Activated B cell treated with CpG ODN at 0.5 μM for 24 hours (primary cell): Measurements from ENCODE around the gene CACNA2D3. TPM values are rescaled to one million over a fixed set of nuclear protein-coding genes. Genes with fewer than 3 reads are reported as not detected.

Experiments
- ATAC-seq: fragments of 200-7000 bp; cut with Tn5 transposase; one replicate; pipeline ENCODE4 v1.10.0; 2021; ENCODE audit warnings: low read depth, mild to moderate bottlenecking, moderate library complexity
- CTCF ChIA-PET: fragments of 350-600 bp; sonication (Branson Sonifier 250); formaldehyde crosslinking; loops from one replicate; lab custom pipeline; 2021; ENCODE audit warnings: antibody characterized with exemption; lab: Charles Lee
- POLR2A ChIA-PET: fragments of 350-600 bp; sonication (Branson Sonifier 250); formaldehyde crosslinking; loops from one replicate; lab custom pipeline; 2021; ENCODE audit warnings: antibody characterized with exemption; lab: Charles Lee
- DNase-seq: peaks from one replicate; pipeline ENCODE4 v3.0.0; 2022
- H3K27ac Mint-ChIP-seq: one replicate; pipeline ENCODE4 v1.8.0; 2020; ENCODE audit warnings: mixed read lengths
- H3K27me3 Mint-ChIP-seq: one replicate; pipeline ENCODE4 v1.8.0; 2021; ENCODE audit warnings: mixed read lengths
- H3K36me3 Mint-ChIP-seq: one replicate; pipeline ENCODE4 v1.8.0; 2021; ENCODE audit warnings: low read depth, mixed read lengths
- H3K4me1 Mint-ChIP-seq: one replicate; pipeline ENCODE4 v1.8.0; 2021; ENCODE audit warnings: mixed read lengths
- H3K4me3 Mint-ChIP-seq: one replicate; pipeline ENCODE4 v1.8.0; 2020; ENCODE audit warnings: mild to moderate bottlenecking, mixed read lengths
- H3K9me3 Mint-ChIP-seq: one replicate; pipeline ENCODE4 v1.8.0; 2020; ENCODE audit warnings: mixed read lengths
- intact Hi-C: fragments of 100-400 bp; cut with micrococcal nuclease; formaldehyde crosslinking; loops from one replicate; pipeline ENCODE4 v1.15.1; 2024
- total RNA-seq: library from RNA; stranded (reverse); gene quantifications from 2 replicates; pipeline ENCODE4 v1.2.3, GENCODE V29; 2022
- TF ChIP-seq, protein P1 (sequence below): fragments of 200-600 bp; IDR thresholded peaks from one replicate; pipeline ENCODE4 v1.8.0; 2022; ENCODE audit warnings: antibody characterized with exemption, mild to moderate bottlenecking

The CACNA2D3 gene
- total RNA-seq, 1 donor from 2014 or later, result not detected

DNA sequence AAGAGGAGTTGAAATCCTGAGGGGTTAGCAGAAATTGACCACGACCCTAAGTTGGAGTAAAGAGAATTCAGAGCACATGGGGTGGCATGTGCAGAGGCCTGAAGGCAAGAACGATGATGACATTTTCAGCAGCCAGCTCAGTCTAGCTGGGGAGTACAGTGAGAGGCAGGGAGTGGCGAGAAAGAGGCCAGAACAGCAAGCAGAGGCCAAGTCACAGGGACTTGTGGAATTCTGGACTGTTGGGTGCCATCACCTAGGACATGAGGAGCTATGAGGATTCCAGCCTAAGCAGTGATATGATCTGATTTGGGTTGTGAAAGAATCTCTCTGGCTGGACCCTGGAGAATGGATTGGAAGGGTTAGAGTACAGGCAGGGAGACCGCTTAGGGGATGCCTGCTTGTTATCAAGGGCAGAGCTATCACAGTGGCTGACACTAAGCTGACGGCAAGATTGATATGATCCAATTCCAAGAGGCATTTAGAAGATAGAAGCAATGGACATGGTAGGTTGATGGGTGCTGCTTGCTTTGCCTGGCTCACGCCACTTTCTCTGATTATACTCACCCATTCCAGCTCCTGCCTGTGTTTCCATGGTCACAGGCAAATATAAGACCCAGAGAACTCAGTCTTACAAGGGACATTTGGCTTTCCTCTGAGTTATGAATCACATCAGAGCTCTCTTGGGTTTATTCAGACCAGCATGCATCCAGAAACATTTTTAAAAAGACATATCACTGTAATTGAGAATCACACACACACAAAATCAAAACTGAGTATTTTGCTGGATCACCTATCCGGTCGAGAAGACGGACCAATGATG is 739.1 kb downstream of the CACNA2D3 start:
- no peaks in the 10 kb centered on the region for H3K4me1 Mint-ChIP-seq

DNA sequence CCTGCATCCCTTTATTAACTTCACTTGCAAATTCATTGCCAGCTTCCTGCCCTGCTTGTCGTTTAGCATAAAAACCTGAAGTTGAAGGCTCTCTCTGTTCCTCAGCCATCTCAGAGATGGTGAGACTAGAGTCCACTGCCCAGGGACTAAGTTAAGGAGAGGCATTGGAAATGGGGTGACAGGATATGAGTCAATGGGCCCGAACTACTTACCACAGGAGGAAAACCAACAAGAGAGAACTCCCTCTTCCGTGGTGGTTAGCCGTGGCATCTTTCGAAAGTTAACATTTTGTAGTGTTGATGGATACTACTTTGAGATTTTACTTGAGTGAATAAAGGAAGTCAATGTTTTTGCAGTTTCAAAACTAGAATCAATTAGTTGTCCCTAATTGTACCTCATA is 740.2 kb downstream of the CACNA2D3 start:
- no peaks in the 10 kb centered on the region for H3K4me1 Mint-ChIP-seq
- ChIA-PET CTCF (no interaction called here), POLR2A (no interaction called here)
- H3K27me3 Mint-ChIP-seq, result no peaks in the 10 kb centered on the region
- no peaks in the 10 kb centered on the region for H3K9me3 Mint-ChIP-seq
- H3K27ac Mint-ChIP-seq, result no peak overlapping the region
- H3K4me3 Mint-ChIP-seq, result no peak overlapping the region
- intact Hi-C loops, result no loop called here
- ATAC-seq (no peak), DNase-seq (no peak)
- no peaks in the 10 kb centered on the region for H3K36me3 Mint-ChIP-seq
- TF ChIP-seq, protein P1, sequence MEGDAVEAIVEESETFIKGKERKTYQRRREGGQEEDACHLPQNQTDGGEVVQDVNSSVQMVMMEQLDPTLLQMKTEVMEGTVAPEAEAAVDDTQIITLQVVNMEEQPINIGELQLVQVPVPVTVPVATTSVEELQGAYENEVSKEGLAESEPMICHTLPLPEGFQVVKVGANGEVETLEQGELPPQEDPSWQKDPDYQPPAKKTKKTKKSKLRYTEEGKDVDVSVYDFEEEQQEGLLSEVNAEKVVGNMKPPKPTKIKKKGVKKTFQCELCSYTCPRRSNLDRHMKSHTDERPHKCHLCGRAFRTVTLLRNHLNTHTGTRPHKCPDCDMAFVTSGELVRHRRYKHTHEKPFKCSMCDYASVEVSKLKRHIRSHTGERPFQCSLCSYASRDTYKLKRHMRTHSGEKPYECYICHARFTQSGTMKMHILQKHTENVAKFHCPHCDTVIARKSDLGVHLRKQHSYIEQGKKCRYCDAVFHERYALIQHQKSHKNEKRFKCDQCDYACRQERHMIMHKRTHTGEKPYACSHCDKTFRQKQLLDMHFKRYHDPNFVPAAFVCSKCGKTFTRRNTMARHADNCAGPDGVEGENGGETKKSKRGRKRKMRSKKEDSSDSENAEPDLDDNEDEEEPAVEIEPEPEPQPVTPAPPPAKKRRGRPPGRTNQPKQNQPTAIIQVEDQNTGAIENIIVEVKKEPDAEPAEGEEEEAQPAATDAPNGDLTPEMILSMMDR, result no peak

More for the DNA sequence above, 739.1 kb downstream of the CACNA2D3 start:
- ATAC-seq (no peak), DNase-seq (no peak)
- TF ChIP-seq, protein P1, result no peak
- Mint-ChIP-seq H3K27me3 (no peaks in the 10 kb centered on the region), H3K27ac (no peak overlapping the region), H3K4me3 (no peak overlapping the region), H3K36me3 (no peaks in the 10 kb centered on the region), H3K9me3 (no peaks in the 10 kb centered on the region)
- intact Hi-C loops, result no loop called here
- ChIA-PET CTCF (no interaction called here), POLR2A (no interaction called here)

DNA sequence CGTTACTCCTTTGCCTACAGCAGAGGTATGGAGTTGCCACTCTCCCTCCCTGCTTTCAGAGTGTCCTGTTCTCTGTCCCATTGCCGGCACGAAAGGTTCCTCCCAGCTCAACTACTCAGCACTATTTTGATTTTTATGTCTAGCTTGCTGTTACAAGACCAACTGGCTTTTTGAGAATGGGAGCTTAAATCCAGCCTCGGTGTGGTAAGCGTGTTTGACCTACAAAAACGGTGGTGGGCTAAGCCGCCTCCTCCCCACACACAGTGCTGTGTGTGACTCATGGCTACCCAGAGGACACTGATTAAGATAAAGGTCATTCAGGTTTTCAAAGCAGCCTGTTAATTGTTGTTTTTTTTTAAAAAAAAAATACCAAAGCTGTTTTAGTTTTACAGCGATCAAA is 741.0 kb downstream of the CACNA2D3 start:
- CTCF ChIA-PET, result no interaction called here
- TF ChIP-seq, protein P1, result no peak

DNA sequence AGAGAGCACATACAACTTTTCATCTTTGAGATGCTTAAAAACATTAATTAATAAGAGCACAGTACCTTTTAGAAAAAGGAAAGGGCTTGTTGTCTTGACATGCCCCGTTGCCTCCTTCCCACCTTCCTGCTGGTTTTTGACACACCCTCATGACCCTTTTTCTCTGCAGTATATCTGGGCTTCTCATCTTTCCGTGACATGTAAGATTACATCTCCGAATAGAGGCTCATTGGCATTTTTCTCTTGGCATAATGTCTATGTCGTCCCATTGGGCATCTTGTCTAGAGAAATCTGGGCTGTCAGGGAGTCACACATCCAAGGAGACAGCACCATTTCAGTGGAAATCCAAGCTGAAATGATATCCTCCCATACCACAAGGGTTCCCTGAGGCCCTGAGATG is 741.4 kb downstream of the CACNA2D3 start:
- DNase-seq (no peak), ATAC-seq (no peak)
- Mint-ChIP-seq H3K36me3 (no peaks in the 10 kb centered on the region), H3K4me1 (no peaks in the 10 kb centered on the region), H3K27me3 (no peaks in the 10 kb centered on the region), H3K27ac (no peak overlapping the region), H3K4me3 (no peak overlapping the region), H3K9me3 (no peaks in the 10 kb centered on the region)
- intact Hi-C loops, result no loop called here
- TF ChIP-seq, protein P1, result no peak
- ChIA-PET POLR2A (no interaction called here), CTCF (interaction anchor here (0.7 kb wide), 1 partner anchor 18 kb away, joined by 3 read pairs; no protein-coding TSS in a partner anchor)

More for the DNA sequence above, 741.0 kb downstream of the CACNA2D3 start:
- intact Hi-C loops, result no loop called here
- Mint-ChIP-seq H3K9me3 (no peaks in the 10 kb centered on the region), H3K27ac (no peak overlapping the region), H3K27me3 (no peaks in the 10 kb centered on the region), H3K36me3 (no peaks in the 10 kb centered on the region), H3K4me3 (no peak overlapping the region), H3K4me1 (no peaks in the 10 kb centered on the region)
- POLR2A ChIA-PET, result no interaction called here
- ATAC-seq, result no peak
- DNase-seq, result no peak

DNA sequence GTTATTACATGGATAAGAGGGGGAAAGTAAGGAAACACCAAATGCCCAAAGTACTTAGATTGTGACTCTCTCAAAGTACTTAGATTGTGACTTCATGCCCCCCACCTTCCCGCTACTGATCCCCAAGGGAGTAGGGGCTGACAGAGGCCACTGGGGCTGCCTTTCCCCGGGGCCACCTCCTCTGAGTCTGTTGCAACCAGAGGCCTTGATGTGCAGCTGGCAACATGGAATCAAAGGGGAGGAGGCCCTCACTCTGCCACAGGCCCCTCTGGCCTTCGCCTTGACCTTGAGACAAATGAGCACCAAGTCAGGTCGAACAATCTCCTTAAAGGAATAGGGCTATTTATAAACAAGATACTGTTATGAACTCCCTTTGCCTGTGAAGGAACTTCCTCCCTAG is 743.0 kb downstream of the CACNA2D3 start:
- Mint-ChIP-seq H3K27ac (no peak overlapping the region), H3K4me3 (no peak overlapping the region), H3K9me3 (no peaks in the 10 kb centered on the region), H3K4me1 (no peaks in the 10 kb centered on the region), H3K27me3 (no peaks in the 10 kb centered on the region), H3K36me3 (no peaks in the 10 kb centered on the region)
- ChIA-PET POLR2A (no interaction called here), CTCF (no interaction called here)
- DNase-seq, result no peak
- intact Hi-C loops, result no loop called here
- ATAC-seq, result no peak
- TF ChIP-seq, protein P1, result no peak
